Muscle layer of duodenum (tissue), 2 donors: ENCODE results near the gene IQGAP3.

Experiments used
- H3K27ac ChIP-seq: one replicate; pipeline ENCODE4 v1.7.0; 2013; ENCODE audit warnings: mild to moderate bottlenecking, low read length
- H3K27me3 ChIP-seq: one replicate; pipeline ENCODE4 v1.7.0; 2013; ENCODE audit warnings: low read depth, mild to moderate bottlenecking, control low read depth, low read length
- H3K36me3 ChIP-seq, 2 donors: one replicate each; pipeline ENCODE4 v1.7.0; 2013; ENCODE audit warnings: low read length in 2 of 2, control low read depth in 1 of 2, mild to moderate bottlenecking in 1 of 2; ENCODE audit not compliant: insufficient read depth in 2 of 2, control insufficient read depth in 1 of 2
- H3K4me1 ChIP-seq, 2 donors: one replicate each; pipeline ENCODE4 v1.7.0; 2013; ENCODE audit warnings: low read length in 2 of 2, mild to moderate bottlenecking in 2 of 2, control low read depth in 1 of 2, moderate library complexity in 1 of 2; ENCODE audit not compliant: insufficient read depth in 2 of 2, control insufficient read depth in 1 of 2
- H3K4me3 ChIP-seq, 2 donors: one replicate each; pipeline ENCODE4 v1.7.0; 2013; ENCODE audit warnings: low read length in 2 of 2, low read depth in 1 of 2, mild to moderate bottlenecking in 1 of 2
- H3K9me3 ChIP-seq, 2 donors: one replicate each; pipeline ENCODE4 v1.7.0; 2013; ENCODE audit warnings: low read length in 2 of 2, control low read depth in 1 of 2, mild to moderate bottlenecking in 1 of 2; ENCODE audit not compliant: control insufficient read depth in 1 of 2
- donor health status: healthy.

The IQGAP3 gene

DNA sequence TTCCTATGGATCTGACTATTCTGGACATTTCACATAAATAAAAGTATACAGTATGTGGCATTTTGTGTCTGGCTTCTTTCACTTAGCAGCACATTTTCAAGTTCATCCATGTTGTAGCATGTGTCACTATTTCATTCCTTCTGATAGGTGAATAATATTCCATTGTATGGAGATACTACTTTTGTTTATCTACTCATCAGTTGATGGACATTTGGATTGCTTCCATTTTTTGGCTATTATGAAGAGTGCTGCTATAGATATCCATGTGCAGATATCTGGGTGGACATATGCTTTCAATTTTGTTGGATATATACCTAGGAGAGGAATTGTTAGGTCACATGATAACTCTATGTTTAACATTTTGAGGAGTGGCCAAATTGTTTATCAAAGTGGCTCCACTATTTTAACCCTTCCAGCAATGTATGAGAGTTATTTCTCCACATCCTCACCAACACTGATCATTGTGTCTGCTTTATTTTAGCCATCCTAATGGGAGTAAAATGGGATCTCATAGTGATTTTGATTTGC, 49.9 kb downstream of the IQGAP3 start:
- H3K4me3 ChIP-seq, result no peak overlapping the region
- no peaks in the 10 kb centered on the region for H3K36me3 ChIP-seq
- H3K4me1 ChIP-seq, result peaks cover 0 to 10% of the 10 kb centered on the region in 2 donors
- H3K27ac ChIP-seq, result no peak overlapping the region
- no peaks in the 10 kb centered on the region for H3K9me3 ChIP-seq
- no peaks in the 10 kb centered on the region for H3K27me3 ChIP-seq

DNA sequence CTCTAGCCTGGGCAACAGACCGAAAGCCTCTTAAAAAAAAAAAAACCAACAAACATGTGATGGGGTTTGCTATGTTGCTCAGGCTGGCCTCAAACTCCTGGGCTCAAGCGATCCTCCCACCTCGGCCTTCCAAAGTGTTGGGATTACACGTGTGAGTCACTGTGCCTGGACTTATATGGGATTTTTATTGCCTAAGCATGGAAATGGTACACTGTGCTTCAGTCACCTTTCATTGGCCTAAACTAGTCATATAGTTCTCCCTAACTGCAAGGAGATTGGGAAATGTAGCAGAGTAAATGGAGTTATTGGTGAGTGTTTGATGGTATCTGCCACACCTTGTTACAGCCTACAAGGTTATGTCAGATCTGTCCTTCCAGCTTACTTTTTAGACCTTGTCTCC, 54.6 kb downstream of the IQGAP3 start:
- no peaks in the 10 kb centered on the region for H3K36me3 ChIP-seq

DNA sequence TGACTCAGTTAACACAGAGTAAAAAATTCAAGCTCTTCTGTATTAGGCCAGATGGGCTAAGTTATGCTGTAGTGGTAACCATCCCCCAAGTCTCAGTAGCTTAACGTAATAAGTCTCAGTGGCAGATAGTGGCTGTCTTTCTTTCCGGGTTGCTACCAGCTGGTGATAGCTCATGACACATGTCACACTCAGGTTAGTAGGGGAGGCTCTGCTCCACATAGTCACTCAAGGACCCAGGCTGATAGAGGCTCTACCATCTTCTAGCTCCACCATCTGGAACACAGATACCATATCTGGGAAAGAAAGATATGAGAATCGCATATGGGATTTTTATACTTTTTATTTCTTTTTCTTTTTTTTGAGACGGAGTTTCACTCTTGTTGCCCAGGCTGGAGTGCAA, 55.5 kb downstream of the IQGAP3 start:
- no peaks in the 10 kb centered on the region for H3K36me3 ChIP-seq
- H3K4me3 ChIP-seq, result no peak overlapping the region
- H3K27me3 ChIP-seq, result no peaks in the 10 kb centered on the region
- H3K4me1 ChIP-seq, result no peaks in the 10 kb centered on the region
- H3K9me3 ChIP-seq, result no peaks in the 10 kb centered on the region
- no peak overlapping the region for H3K27ac ChIP-seq

More for the DNA sequence above, 54.6 kb downstream of the IQGAP3 start:
- Histone ChIP-seq H3K4me1 (no peaks in the 10 kb centered on the region), H3K9me3 (no peaks in the 10 kb centered on the region), H3K4me3 (no peak overlapping the region), H3K27ac (no peak overlapping the region), H3K27me3 (no peaks in the 10 kb centered on the region)

DNA sequence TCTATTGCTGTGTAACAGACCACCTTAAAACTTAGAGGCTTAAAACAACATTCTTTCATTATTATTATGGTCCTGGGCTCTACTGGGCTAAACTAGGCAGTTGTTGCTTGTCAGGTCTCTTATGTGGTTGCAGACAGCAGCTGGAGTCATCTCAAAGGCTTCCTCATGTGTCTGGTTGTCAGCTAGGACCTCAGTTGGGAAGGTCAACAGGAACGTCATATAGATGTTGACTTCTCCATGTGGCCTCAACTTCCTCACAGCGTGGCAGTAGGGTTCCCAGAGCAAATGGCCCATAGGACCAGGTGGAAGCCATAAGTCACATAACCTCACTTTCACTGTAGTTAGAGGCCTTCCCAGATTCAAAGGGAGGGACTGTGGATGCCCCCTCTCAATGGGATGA, 56.4 kb downstream of the IQGAP3 start:
- Histone ChIP-seq H3K4me1 (peaks cover 0 to 1% of the 10 kb centered on the region in 2 donors), H3K4me3 (no peak overlapping the region), H3K27me3 (no peaks in the 10 kb centered on the region), H3K36me3 (no peaks in the 10 kb centered on the region), H3K9me3 (no peaks in the 10 kb centered on the region), H3K27ac (no peak overlapping the region)

DNA sequence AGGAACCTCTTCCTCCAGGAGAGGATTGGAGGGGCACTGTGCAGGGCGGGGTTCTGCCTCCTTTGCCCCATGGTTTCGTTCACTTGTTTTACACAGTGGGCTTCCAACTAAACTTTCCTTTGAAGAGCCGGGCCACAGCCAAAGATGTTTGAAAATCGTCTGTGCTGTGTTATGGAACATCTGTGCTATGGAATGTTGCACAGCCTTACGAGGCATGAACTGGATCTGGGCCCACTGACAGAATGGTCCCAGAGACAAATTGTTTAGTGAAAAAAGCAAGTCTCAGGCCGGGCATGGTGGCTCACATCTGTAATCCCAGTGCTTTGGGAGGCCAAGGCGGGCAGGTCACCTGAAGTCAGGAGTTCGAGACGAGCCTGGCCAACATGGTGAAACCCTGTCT, 59.2 kb downstream of the IQGAP3 start:
- peaks cover 10 to 29% of the 10 kb centered on the region in 2 donors for H3K4me1 ChIP-seq
- no peak overlapping the region for H3K4me3 ChIP-seq
- H3K27me3 ChIP-seq, result no peaks in the 10 kb centered on the region
- H3K36me3 ChIP-seq, result no peaks in the 10 kb centered on the region
- no peak overlapping the region for H3K27ac ChIP-seq
- H3K9me3 ChIP-seq, result no peaks in the 10 kb centered on the region

DNA sequence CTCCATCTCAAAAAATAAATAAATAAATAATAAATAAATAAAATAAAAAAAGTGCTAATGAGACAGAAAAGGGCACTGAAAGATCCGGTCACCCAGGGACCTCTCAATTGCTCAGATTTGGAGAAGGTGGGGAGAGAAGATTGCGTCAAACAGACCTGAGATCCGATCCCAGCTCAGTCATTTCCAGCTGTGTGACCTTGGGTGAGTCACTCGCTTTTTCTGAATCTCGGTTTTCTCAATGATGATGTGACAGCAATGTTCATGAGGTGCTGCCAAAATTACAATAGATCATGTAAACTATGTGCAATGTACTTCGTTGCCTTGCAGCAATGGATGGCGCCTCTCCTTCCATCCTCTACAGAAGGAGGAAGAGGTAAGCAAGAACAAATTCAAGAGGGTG, 60.7 kb downstream of the IQGAP3 start:
- H3K27ac ChIP-seq, result no peak overlapping the region

DNA sequence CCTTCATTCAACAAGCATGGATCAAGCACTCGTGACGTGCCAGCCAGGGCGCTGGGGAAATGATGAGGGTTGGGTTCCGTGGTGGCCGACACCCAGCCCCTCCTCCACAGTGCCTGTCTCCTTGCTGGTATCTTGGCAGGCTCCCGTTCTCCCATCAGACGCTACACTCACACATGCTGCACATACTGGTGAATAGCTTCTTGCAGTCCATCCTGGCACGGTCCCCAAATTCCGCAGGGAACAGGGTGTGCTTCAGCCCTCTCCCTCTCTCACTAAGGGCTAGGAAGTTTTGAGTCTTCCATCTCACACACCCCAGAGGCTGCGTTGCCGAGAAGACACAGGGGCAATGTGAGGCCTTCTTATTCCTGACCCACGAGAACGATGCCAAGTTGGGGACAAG, 61.7 kb downstream of the IQGAP3 start:
- no peaks in the 10 kb centered on the region for H3K9me3 ChIP-seq
- H3K36me3 ChIP-seq, result no peaks in the 10 kb centered on the region
- no peaks in the 10 kb centered on the region for H3K27me3 ChIP-seq
- H3K27ac ChIP-seq, result peak overlapping the region; percentile 92
- peaks cover 17 to 36% of the 10 kb centered on the region in 2 donors for H3K4me1 ChIP-seq
- H3K4me3 ChIP-seq, result no peak overlapping the region

More for the DNA sequence above, 60.7 kb downstream of the IQGAP3 start:
- Histone ChIP-seq H3K36me3 (no peaks in the 10 kb centered on the region), H3K4me3 (no peak overlapping the region), H3K27me3 (no peaks in the 10 kb centered on the region), H3K9me3 (no peaks in the 10 kb centered on the region), H3K4me1 (peaks cover 14 to 36% of the 10 kb centered on the region in 2 donors)

DNA sequence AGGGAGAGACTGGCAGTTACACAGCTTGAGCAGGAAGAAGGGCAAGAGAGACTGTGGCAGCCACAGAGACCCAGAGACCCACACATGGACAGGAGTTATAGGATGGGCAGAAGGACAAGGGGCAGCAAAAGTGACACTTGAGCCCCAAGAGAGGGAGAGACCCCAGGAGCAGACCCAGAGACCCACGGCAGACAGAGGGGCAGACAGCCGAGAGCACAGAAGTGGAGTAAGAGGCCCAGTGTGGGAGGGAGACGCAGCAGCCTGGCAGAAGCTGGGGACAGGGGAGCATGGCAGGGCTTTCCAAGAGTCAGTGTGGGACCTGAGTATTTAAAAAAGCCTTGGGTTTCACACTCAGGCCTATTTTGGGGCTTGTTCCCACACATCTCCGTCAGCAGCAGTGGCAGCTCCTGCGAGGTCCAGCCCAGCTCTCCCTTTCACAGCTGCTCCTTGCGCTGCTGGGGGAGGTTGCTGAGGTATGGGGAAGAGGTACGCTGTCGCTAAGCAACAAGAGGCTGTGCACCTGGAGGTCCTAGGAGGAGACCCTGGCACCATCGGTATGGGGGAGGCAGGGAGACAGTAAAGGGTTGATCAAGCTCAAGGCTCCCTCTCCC, 62.8 kb downstream of the IQGAP3 start:
- Histone ChIP-seq H3K27ac (peak overlapping the region; percentile 92), H3K4me1 (peaks cover 20 to 38% of the 10 kb centered on the region in 2 donors), H3K4me3 (peak overlapping the region in 1 of 2 donors; percentile 47), H3K9me3 (no peaks in the 10 kb centered on the region), H3K27me3 (no peaks in the 10 kb centered on the region), H3K36me3 (no peaks in the 10 kb centered on the region)

DNA sequence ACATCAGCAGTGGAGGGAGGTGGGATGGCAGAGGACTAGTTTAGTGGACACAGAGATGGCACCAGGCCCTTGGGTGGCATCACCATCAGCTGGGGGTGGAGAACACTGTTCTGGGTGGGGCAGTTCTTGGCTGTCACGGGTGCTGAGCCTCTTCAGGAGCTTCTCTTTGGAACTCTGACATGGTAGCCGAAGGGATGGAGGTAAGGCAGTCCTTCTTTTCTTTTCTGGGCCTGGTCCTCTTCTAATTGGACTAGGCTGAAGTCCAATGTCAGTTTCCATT, 63.5 kb downstream of the IQGAP3 start:
- H3K27ac ChIP-seq, result peak overlapping the region; percentile 92
- peak overlapping the region in 1 of 2 donors; percentile 47 for H3K4me3 ChIP-seq
- no peaks in the 10 kb centered on the region for H3K27me3 ChIP-seq
- no peaks in the 10 kb centered on the region for H3K36me3 ChIP-seq
- no peaks in the 10 kb centered on the region for H3K9me3 ChIP-seq
- H3K4me1 ChIP-seq, result peaks cover 26 to 44% of the 10 kb centered on the region in 2 donors

DNA sequence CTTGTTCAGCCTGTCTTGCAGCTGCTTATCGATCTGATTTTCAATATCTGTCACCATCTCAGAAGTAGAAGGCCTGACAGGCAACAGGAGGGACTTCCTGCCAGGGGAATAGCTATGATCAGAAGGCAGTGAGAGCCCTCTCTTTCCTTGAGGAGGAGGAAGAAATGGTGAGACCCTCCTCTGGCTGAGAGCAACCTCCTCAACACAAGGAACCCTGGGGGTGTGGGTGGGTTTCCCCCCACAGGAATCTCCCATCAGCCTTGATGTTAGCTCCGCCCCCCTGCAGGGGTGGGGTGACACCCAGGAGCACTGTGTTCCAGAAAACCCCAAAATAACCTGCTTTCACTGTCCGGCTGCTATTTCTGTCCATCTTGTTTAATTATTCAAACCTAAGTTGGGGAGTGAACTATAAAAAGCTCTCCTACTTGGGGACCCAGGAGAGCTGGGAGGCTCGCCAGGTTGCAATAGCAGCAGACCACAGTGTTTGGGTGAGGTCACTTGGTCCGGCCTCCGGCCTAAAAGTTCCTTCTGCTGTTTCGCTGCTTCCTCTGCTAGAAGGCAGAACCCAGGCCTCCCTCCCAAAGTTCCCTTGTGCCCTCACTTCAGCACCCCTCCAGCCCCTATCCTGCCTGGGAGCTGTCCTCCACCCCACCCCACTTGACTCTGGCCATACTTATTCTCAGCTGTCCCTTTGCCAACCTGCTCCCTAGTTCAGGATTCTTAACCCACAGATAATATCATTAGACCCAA, 64.0 kb downstream of the IQGAP3 start:
- Histone ChIP-seq H3K4me1 (peaks cover 31 to 50% of the 10 kb centered on the region in 2 donors), H3K27me3 (no peaks in the 10 kb centered on the region), H3K36me3 (peaks cover 0 to 3% of the 10 kb centered on the region in 2 donors), H3K9me3 (no peaks in the 10 kb centered on the region), H3K27ac (peak overlapping the region; percentile 92), H3K4me3 (peak overlapping the region; percentile 1 to 47)

DNA sequence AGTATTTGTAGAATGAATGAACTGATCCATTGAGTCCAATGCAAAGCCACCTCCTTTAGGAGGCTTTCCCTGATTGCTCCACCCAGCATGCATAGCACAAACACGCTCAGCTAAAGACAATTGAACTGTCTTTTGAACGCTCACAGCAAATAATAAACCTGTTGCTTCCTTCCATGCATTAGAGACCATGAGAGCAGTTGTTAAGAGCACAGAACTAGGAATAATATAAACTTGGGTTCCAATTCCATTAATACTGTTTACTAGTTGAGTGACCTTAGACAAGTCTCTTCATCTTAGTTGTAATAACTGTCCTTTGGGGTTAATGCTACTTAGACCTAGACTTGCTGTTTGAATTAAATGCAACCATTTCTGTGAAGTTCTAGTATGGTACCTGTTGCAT, 65.9 kb downstream of the IQGAP3 start:
- Histone ChIP-seq H3K36me3 (peaks cover 0 to 8% of the 10 kb centered on the region in 2 donors), H3K4me1 (peaks cover 45 to 67% of the 10 kb centered on the region in 2 donors), H3K9me3 (no peaks in the 10 kb centered on the region), H3K4me3 (no peak overlapping the region), H3K27ac (peak overlapping the region; percentile 100), H3K27me3 (no peaks in the 10 kb centered on the region)
